GM12873 (cell line): ENCODE measurements around the gene MRPL11.

ENCODE experiments used
- TF ChIP-seq, protein P1 (sequence below): IDR thresholded peaks from 2 replicates; pipeline ENCODE4 v1.5.1; 2012; ENCODE audit warnings: low read depth, mild to moderate bottlenecking, moderate library complexity, low read length, control low read depth; ENCODE audit not compliant: insufficient read depth; ENCODE audit errors: missing control alignments

MRPL11 gene

DNA sequence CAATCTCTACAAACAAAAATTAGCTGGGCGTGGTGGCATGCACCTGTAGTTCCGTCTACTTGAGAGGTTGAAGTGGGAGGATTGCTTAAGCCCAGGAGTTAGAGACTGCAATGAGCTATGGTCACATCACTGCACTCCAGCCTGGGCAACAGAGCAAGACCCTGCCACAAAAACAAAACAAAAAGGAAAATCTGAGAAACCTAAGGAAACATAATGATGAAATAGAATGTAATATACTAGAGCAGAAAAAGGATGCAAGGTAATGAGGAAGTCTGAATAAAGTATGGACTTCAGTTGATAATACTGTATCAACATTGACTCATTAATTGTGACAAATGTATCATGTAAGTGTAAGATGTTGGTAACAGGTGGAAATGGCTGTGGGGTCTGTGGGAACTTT lies 9.7 kb downstream of the MRPL11 start:
- TF ChIP-seq, protein P1, sequence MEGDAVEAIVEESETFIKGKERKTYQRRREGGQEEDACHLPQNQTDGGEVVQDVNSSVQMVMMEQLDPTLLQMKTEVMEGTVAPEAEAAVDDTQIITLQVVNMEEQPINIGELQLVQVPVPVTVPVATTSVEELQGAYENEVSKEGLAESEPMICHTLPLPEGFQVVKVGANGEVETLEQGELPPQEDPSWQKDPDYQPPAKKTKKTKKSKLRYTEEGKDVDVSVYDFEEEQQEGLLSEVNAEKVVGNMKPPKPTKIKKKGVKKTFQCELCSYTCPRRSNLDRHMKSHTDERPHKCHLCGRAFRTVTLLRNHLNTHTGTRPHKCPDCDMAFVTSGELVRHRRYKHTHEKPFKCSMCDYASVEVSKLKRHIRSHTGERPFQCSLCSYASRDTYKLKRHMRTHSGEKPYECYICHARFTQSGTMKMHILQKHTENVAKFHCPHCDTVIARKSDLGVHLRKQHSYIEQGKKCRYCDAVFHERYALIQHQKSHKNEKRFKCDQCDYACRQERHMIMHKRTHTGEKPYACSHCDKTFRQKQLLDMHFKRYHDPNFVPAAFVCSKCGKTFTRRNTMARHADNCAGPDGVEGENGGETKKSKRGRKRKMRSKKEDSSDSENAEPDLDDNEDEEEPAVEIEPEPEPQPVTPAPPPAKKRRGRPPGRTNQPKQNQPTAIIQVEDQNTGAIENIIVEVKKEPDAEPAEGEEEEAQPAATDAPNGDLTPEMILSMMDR: no peak

DNA sequence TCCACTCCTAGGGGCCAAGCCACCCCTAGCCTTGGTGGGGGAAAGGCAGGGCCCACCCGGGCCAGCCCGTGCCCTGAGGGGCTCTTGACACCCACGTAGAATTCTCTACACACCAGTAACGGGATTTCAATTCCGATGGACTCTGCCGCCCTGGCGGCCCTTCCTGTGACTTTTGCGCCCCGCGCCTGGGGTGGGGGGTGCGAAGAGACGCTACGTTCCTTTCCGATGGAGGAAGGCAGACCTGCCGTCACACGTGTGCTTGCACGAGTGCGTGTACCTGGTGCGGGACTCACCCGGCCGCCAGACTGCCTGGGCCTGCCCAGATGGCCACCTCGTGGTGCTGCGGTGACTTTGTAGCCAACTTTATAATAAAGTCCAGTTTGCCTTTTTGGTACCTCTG lies 12.3 kb downstream of the MRPL11 start:
- TF ChIP-seq, protein P1: no peak

DNA sequence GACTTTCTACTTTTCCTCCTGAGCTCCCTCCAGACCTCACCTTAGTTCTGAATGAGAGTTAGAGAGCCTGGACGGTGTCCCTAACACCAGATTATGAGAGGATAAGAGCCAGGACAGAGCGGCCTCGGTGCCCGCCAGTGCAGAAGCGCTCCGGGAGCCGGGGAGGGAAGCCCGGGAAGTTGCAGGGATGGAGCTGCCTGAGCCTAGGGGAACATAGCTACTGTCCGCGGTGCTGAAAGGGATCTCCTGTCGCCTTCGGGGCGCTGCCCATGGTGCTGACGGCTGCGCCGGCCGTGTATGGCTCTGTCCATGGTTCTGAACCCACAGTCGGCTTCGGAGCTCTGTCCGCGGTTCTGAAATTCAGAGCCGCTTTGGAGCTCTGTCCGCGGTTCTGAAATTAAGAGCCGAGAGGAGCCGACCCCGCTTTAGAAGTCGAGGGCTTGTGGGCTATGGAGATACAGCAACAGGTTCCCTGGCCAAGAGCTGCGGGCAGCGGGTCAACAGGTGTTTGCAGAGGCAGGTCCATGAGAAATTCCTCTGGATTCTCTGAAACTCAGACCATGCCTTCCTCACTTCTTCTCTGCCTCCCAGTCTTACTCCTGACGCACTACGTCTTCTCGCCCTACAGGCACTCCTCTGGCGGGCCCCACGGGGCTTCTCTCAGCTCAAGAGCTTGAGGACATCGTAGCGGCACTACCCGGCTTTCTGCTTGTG lies 17.0 kb downstream of the MRPL11 start:
- TF ChIP-seq, protein P1: no peak

DNA sequence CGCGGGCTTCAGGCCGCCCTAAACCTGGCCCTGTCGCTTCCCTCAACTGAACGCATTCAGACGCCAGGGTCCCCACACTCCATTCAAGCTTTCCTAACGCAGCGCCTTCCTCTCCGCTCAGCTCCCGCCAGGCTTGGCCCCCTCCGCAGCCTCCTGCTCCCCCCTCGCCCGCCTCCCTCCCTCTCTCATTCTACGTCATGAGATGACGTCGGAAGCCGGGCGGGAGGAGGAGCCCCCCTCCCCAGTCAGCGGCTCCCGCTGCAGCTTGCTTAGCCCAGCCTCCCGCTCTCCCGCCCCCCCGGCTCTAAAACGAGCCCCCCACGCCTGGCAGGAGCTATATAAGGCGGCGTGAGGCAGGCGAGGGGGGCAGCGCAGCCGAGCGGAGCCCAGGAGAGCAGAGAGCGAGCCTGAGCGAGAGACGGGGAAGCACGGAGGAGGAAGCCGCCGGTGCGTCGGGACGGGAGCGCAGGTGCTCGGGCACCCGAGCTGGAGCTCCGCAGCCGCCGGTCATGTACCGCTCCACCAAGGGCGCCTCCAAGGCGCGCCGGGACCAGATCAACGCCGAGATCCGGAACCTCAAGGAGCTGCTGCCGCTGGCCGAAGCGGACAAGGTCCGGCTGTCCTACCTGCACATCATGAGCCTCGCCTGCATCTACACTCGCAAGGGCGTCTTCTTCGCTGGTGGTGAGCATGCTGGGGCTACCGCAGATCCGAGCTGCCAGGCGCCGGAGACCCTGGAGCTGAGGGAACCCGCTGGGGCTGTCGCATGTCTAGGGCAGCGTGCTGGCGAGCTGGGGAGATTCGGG lies 17.8 kb downstream of the MRPL11 start, which contains the start of gene NPAS4:
NPAS4 (plus strand) TSS at position 365 of the 806 bp plus-strand sequence; CDS start at position 510, 145 bp downstream.
- TF ChIP-seq, protein P1: no peak

DNA sequence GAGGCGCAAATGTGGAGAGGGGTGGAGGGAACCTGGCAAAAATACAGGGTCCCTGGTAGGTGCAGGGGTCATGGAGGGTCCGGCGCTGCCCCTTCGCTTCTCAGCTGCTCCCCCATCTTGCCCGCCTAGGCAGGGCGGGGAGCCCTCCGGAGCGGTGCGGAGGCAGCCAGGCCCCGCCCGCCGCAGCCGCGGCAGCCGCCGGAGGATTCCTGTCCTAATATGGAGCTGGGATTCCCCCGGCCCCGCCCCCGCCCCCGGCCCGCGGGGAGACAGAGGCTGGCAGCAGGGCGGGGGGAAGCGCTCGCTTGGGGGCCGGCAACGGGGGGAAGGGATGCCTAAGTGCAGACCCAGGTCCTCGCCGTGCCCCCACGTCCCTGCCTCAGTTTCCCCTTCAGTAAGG lies 18.8 kb downstream of the MRPL11 start:
- TF ChIP-seq, protein P1: no peak

DNA sequence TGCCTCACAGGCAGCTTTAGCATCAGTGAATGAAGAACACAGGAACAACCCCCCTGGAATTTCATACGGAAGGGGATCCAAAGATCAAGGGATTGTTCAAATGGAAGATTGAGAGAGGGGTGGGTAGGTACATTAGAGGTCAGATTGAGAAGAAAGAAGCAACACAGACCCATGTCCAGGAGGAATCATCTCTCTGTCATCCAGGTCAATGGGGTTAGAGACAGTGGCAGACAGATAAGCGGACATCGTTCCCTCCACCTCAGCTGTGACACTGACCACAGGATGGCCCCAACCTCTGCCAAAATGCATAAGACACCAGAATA lies 19.7 kb downstream of the MRPL11 start:
- TF ChIP-seq, protein P1: no peak

DNA sequence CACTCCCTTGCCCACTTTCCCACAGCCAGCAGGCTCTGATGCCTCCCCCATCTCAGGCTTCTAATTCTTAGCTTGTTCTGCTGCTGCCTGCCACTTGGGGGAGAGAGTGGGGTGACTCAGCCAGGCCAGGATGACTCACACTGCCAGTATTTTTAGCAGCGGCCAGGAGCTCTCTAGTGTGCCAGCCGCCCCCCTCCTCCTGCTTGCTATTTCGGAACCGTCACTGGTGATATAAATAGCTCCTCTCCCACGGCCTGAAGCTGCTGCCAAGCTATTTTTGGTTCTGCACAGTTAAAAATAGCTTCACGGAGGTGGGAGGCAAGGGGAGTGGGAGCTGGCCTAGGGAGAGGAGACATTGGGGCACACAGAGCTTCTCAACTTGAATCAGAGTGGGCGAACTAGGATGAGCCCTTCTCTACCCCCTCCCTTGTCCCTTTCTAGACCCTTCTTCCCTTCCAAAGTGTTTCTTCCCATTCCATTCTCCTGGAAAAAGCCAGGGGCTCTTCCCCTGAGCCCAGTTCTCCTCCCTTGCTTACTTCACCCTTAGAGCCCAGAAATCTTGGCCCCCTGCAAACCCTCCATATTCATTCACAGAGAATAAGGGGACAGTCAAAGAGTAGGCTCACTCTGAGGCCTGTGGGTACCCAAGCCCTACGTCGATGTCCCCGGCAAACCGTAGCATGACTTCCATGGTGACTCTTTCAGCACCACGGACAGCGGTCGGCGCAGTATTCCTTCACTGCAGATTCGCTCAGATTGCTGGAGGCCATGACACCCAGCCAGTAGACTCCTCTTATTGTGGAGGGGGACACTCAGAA lies 20.3 kb downstream of the MRPL11 start:
- TF ChIP-seq, protein P1: peak; percentile 47
